HL-60/S4 treated with phorbol 12-myristate 13-acetate at 8.2 ng/mL for 4 days and 3 days (cell line): ENCODE measurements around the gene KDM4C.

Source experiments
- in situ Hi-C: fragments of 300-500 bp; cut with MboI; formaldehyde crosslinking; loops from 2 replicates; pipeline ENCODE4 v1.15.0; 2022; ENCODE audit warnings: low sequenced_read_pairs

KDM4C gene

GRCh38 chr9:6852243-6852963 is 94.6 kb downstream of the KDM4C start:
- in situ Hi-C loops = no loop called here

- in situ Hi-C loops = no loop called here
Measured at GRCh38 chr9:6855860-6856259, 98.1 kb downstream of the KDM4C start.

DNA sequence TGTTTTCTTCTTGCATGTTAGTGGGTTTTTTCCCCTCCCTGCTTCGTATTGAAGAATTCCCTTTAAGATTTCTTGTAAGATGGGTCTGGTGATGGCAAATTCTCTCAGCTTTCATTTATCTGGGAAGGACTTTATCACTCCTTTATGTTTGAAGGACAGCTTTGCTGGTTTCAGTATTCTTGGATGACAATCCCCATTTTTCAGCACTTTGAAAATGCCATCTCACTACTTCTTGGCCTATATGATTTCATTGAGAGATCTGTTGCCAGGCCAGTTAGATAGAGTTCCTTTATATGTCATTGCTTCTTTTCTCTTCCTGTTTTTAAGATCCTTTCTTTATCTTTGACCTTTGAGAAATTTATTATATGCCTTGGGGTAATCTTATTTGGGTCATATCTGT is 106.3 kb downstream of the KDM4C start:
- in situ Hi-C loops = no loop called here

- in situ Hi-C loops = no loop called here
Measured at GRCh38 chr9:6869081-6869948, 111.5 kb downstream of the KDM4C start.

- in situ Hi-C loops = no loop called here
Measured at GRCh38 chr9:6870149-6870548, 112.4 kb downstream of the KDM4C start.

GRCh38 chr9:6870650-6871477 is 113.1 kb downstream of the KDM4C start:
- in situ Hi-C loops = no loop called here

GRCh38 chr9:6873857-6874256 is 116.1 kb downstream of the KDM4C start:
- in situ Hi-C loops = no loop called here

DNA sequence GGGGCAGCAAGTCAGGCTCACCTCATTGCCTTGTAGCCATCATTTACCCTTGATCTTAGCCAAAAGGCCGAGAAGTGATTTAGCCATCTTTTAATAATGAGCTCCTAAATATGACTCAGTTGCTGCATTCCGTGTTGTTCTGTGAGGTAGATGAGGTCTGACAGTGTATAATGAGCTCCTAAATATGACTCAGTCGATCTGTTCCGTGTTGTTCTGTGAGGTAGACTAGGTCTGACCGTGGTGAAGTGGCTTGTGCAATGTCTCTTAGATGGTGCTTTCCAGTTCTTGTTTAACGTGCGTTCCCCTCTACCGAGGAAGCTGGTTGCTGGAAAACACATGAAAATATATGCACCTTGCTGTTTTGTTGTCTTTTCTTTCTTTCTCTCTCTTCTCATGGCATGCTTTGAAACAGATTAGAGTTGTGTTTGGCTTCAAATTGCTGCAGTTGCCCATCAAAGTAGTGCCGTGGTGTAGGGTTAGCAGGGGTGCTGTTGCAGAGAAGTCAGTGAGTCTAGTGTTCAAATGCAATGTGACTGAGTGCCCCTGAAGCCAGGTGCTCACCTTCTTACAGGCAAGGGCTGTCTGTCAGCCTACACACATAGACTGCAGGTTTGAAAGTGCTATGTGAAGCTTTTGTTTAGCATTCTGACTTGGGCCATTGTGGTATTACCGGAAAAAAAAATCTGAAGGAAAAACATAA is 118.6 kb downstream of the KDM4C start:
- in situ Hi-C loops = no loop called here

DNA sequence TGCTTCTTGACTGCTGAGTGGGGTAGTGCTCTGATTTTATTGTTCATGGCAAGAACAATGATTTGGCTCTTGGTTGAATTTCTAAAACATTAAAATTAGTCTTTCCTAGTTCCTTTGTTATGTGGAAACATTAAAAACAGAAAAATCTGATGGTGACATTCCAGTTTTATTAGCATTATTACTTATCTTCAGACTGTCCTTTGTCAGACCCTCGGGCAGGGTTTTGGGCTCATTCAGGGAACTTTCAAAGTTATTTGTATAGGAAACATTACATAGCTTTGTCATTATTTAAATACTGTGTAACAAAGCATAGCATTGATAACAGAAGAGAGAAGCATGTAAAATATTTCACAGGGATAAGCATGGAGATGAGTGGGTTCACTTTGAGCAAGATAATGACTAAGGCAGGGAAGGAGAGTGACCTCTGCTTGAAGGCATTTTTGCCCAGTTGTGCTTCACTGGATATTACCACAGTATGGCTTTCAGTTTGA is 119.9 kb downstream of the KDM4C start:
- in situ Hi-C loops = no loop called here

- in situ Hi-C loops = no loop called here
Measured at GRCh38 chr9:6880626-6881025, 122.9 kb downstream of the KDM4C start.

DNA sequence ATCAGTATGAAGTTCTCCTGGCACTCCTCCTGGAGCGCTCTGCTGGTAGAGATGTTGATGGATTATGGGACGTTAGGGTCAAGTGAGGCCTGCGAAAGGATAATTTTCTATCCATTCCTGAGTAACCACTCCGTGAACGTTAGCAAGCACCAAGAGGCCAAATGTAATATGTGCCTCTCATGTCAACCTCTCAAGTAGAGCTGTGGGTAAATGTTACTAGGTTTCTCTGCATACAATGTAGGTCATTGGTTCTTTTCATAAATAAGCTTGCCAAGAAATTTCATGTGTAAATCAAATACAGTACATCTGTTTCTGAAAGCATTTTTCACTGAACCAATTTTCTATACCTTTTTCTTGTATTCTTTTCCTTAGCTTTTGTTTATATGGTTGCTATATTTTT is 126.3 kb downstream of the KDM4C start:
- in situ Hi-C loops = no loop called here

DNA sequence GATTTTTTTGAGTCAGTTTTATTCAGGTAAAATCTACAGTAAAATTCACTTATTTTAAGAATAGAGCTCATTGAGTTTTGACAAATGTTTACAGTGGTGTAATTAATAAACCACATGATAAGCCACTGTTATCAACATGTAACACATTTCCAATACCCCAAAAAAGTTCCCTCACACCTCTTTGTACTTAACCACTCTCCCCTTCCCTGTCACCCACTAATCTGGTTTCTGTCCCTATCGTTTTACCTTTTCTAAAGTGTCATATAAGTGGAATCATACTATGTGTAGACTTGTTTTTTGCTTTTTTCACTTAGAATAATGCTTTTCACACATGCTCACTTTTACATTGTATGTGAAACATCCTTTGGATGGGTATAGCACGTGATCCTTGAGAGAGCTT is 127.2 kb downstream of the KDM4C start:
- in situ Hi-C loops = no loop called here

DNA sequence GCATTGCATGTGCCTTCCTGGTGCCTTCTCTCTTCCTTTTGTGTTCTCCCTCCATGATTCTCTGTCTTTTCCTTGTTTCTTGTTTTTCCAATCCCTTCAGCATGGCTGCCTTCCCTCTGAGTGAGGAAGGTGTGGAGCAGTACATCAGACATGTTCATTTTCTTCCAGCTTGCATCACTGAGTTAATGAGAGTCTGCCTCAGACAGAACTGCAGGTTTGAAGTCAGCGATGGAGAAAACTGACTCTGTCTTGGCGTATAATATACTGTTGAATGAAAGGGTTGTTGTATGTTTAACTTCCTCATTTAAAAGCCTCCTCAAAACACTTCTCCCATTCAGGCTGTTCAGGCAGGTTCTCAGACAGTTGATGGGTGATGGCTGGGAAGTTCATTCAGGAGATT is 129.3 kb downstream of the KDM4C start:
- in situ Hi-C loops = no loop called here

- in situ Hi-C loops = no loop called here
Measured at GRCh38 chr9:6889868-6890267, 132.1 kb downstream of the KDM4C start.

GRCh38 chr9:6893350-6894131 is 135.8 kb downstream of the KDM4C start:
- in situ Hi-C loops = no loop called here

DNA sequence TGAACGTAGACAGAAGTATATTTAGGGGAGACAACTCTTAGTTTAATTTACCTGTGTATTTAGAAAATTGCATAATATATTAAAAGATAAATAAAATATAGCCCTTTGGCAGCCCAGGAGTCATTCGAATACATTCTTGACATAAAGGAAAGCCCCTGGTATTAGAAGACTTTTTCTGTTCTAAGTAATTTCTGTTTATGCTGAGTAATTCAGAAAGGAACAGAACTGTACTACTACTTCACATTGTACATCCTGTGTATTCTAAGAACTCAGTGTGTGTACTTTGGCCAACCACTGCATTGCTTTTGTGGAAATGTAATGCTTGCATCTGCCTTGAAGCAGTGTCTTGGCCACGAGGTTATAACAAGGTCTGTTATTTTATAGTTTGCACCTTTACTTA is 136.4 kb downstream of the KDM4C start:
- in situ Hi-C loops = no loop called here

DNA sequence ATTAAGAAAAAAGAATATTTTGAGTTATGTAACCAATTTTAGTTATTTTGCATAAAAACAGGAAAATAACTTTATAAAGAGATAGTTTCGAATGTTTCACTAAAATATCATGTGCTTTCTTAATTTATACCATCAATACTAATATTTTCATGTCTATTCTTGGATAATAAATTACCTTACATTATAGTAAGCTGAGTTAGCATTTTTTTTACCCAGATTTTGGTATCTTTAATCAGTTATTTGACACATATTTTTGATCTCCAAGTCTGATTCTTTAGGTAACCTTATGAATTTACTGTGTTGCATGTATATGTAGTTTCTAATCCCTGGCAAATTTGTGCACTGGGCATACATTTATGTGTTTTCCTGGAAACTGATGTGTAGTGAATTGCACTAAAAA is 138.0 kb downstream of the KDM4C start:
- in situ Hi-C loops = no loop called here

- in situ Hi-C loops = no loop called here
Measured at GRCh38 chr9:6896562-6896961, 138.8 kb downstream of the KDM4C start.

GRCh38 chr9:6897207-6897822 is 139.5 kb downstream of the KDM4C start:
- in situ Hi-C loops = no loop called here
